ENCODE measurements around the gene TTI1. TPM values are rescaled to one million over a fixed set of nuclear protein-coding genes. Genes with fewer than 3 reads are reported as not detected.

The TTI1 gene
- total and polyA plus RNA-seq, 9 of the 15 experiments (the other 6 are each of a cell fraction or from before 2014, with no cell fraction given) = 9.8 to 55.1 (median 39.4) TPM

DNA sequence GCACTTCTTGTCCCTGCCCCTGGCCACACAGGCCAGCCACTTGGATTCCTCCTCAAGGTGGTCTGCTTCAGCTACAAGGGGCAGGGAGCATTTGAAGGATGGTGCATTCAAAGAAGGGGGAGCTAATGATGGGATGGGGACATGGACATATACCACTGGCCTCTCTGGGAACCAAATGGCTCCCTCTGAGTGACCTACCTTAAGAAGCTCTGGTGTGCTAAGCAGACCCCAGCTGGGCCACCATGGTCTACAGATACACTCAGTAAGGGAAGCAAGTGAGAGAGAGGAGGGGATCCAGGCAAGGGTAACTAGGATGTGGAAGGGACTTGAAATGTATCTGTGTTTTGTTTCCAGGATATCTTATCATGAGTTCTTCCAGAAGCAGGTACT is 62.4 kb downstream of the TTI1 start (continued):
- TF ChIP-seq GATA2 (CRISPR knock-in tag; IDR thresholded peaks at IDR 0.05) = no peak
- TF ChIP-seq, protein P1, sequence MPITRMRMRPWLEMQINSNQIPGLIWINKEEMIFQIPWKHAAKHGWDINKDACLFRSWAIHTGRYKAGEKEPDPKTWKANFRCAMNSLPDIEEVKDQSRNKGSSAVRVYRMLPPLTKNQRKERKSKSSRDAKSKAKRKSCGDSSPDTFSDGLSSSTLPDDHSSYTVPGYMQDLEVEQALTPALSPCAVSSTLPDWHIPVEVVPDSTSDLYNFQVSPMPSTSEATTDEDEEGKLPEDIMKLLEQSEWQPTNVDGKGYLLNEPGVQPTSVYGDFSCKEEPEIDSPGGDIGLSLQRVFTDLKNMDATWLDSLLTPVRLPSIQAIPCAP (CRISPR knock-in tag; IDR thresholded peaks at IDR 0.05; ENCODE audit: borderline replicate concordance) = no peak

DNA sequence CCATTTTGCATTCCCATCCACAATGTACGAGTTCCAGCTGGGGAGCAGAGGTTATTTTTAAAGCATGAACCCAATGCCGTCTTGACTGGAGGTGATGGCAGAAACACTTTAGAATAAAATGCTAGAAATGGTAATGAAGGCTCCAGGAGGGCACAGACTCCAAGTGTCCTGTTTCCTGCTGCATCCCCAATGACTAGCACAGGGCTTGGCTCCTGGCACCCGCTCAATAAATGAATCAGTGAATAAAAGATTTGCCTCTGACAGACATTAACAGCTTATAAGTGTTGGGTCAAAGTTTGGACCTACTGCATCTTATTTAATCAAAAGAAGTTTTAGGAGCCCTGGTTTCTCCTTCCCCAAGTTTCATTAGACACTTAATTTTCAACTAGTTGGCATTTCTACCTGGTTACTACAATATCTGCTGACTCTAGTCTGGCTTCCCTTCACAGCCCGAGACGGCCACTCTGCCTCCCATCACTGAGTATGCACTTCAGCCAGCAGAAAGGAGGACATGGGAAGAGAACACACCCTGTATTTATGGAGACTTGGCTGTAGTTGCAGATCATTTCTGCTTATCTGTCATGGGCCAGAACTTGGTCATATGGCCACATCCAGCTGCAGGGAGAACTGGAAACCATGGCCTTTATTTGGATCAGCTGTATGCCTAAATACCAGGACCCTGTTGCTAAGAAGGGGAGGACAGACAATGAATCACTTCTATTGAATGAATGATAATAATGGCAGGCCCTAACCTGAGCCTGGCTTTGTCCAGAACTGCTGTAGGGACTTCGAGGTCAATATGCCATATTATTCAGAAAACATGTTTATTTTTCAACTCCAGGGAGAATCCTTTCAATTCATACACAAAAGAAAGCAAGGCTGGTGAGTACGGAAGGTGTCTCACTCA is 63.1 kb downstream of the TTI1 start:
- no peaks in the 10 kb centered on the region for H3K9me3 ChIP-seq (replicated peaks; ENCODE audit: control insufficient read depth, insufficient read depth, low read depth, low read length)
- ChIA-PET POLR2A (interaction anchor here (0.6 to 0.7 kb wide), 2 partner anchors 421 to 451 kb away, joined by 3 to 4 read pairs; no protein-coding TSS in a partner anchor), CTCF (ENCODE audit: low intra/inter-chr PET ratio) (no interaction called here)
- H3K9ac ChIP-seq (ENCODE audit: insufficient read depth in 1 of 2, low read depth in 2 of 2, low read length in 2 of 2) = no peak overlapping the region
- H3K79me2 ChIP-seq (ENCODE audit: control insufficient read depth, insufficient read depth, low read length) = no peaks in the 10 kb centered on the region
- peak overlapping the region; percentile 3; the same call in 1 of the 2 replicates for H3K4me2 ChIP-seq (ENCODE audit: insufficient read depth, low read length)
- WGBS (ENCODE audit: insufficient coverage, low coverage, missing lambda C conversion rate) = 24% methylated on average over 7 of the region's 7 CpGs
- H3K9me1 ChIP-seq (ENCODE audit: control insufficient read depth, insufficient read depth, low read length) = no peaks in the 10 kb centered on the region
- intact Hi-C loops (cut with micrococcal nuclease) = no loop called here
- H3K36me3 ChIP-seq (ENCODE audit: control insufficient read depth, insufficient read depth, low read length) = no peaks in the 10 kb centered on the region
- no peaks in the 10 kb centered on the region for H4K20me1 ChIP-seq (replicated peaks; ENCODE audit: control insufficient read depth, insufficient read depth, low read length)
- H3K4me1 ChIP-seq (replicated peaks in 1 of 2; ENCODE audit: control insufficient read depth in 2 of 2, insufficient read depth in 2 of 2, low read length in 2 of 2) = peaks cover 6 to 11% of the 10 kb centered on the region in 2 experiments; a peak in 3 of 5 replicates
- in situ Hi-C loops (cut with MboI) = no loop called here
- no peaks in the 10 kb centered on the region for H3K27me3 ChIP-seq (ENCODE audit: control insufficient read depth in 2 of 2, insufficient read depth in 2 of 2, low read length in 2 of 2)
- H2AFZ ChIP-seq (ENCODE audit: low read depth, low read length) = no peak overlapping the region
- no peak overlapping the region for H3K27ac ChIP-seq (ENCODE audit: extremely low read depth, low read depth, low read length)
- FAIRE-seq = peak; percentile 42
- H3K4me3 ChIP-seq = no peak overlapping the region
- BruUV-seq (replicated peaks) = no TSS peak
- DNase-seq (ENCODE audit: extremely low read depth in 1 of 4, low spot score in 3 of 4) = peak in 1 of 4 experiments; percentile 45
- ATAC-seq = peak; percentile 30; the same call in 1 of the 3 replicates
- TF ChIP-seq ARID1B (IDR thresholded peaks at IDR 0.05) (0 out of 2 replicates have a peak, but pooled peaks have one; percentile 21), HDAC1 (IDR thresholded peaks at IDR 0.05) (no peak), CBX5 (IDR thresholded peaks at IDR 0.05; ENCODE audit: borderline replicate concordance, low read depth) (no peak), EP400 (IDR thresholded peaks at IDR 0.05) (no peak), ESRRA (IDR thresholded peaks at IDR 0.05; ENCODE audit: borderline replicate concordance, low read depth) (no peak), ETS2 (tag; IDR thresholded peaks at IDR 0.05; ENCODE audit: borderline replicate concordance, poor library complexity, severe bottlenecking) (no peak), TCF3 (CRISPR knock-in tag; IDR thresholded peaks at IDR 0.05) (peak; percentile 26; the same call in 1 of the 2 replicates), CBFA2T2 (conservative IDR thresholded peaks at IDR 0.05) (peak; percentile 24), SRSF9 (IDR thresholded peaks at IDR 0.05; ENCODE audit: borderline replicate concordance, low read depth, low read length) (no peak), HNRNPH1 (optimal IDR thresholded peaks at IDR 0.05; ENCODE audit: low read depth, low read length) (no peak), FOS (IDR thresholded peaks at IDR 0.05; ENCODE audit: extremely low read depth, insufficient read length) (no peak), ZNF780A (CRISPR knock-in tag; IDR thresholded peaks at IDR 0.05) (no peak)
- TF ChIP-seq, protein P2, sequence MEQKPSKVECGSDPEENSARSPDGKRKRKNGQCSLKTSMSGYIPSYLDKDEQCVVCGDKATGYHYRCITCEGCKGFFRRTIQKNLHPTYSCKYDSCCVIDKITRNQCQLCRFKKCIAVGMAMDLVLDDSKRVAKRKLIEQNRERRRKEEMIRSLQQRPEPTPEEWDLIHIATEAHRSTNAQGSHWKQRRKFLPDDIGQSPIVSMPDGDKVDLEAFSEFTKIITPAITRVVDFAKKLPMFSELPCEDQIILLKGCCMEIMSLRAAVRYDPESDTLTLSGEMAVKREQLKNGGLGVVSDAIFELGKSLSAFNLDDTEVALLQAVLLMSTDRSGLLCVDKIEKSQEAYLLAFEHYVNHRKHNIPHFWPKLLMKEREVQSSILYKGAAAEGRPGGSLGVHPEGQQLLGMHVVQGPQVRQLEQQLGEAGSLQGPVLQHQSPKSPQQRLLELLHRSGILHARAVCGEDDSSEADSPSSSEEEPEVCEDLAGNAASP (IDR thresholded peaks at IDR 0.05) = no peak
- TF ChIP-seq, protein P3, sequence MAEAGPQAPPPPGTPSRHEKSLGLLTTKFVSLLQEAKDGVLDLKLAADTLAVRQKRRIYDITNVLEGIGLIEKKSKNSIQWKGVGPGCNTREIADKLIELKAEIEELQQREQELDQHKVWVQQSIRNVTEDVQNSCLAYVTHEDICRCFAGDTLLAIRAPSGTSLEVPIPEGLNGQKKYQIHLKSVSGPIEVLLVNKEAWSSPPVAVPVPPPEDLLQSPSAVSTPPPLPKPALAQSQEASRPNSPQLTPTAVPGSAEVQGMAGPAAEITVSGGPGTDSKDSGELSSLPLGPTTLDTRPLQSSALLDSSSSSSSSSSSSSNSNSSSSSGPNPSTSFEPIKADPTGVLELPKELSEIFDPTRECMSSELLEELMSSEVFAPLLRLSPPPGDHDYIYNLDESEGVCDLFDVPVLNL (CRISPR knock-in tag; IDR thresholded peaks at IDR 0.05; ENCODE audit: low read depth) = no peak
